Measurements from ENCODE around the gene DHDDS.

The DHDDS gene

DNA sequence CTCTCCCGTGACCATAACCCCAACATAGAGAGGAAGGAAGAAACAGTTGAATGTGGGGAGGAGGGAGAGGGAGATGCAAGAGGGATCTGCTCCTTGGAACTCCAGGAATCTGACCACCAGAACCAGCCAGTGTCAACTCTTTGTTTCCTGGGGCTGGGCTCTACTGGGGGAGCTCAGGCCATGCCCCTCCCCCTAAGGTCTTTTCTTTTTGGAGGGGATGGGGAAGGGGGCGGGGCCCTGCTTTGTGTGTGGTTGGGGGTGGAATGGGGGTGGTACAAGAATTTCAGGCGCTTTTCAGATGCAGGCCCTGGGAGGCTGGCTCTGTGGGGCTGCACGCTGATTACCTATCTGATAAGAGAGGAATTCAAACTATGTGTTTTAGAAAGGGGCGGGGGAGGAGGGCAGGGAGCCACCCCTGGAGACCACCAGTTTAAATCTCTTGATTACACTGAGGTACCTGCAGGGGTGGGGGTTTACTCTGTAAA, 13.2 kb upstream of the DHDDS start:
- TF ChIP-seq, protein P1, sequence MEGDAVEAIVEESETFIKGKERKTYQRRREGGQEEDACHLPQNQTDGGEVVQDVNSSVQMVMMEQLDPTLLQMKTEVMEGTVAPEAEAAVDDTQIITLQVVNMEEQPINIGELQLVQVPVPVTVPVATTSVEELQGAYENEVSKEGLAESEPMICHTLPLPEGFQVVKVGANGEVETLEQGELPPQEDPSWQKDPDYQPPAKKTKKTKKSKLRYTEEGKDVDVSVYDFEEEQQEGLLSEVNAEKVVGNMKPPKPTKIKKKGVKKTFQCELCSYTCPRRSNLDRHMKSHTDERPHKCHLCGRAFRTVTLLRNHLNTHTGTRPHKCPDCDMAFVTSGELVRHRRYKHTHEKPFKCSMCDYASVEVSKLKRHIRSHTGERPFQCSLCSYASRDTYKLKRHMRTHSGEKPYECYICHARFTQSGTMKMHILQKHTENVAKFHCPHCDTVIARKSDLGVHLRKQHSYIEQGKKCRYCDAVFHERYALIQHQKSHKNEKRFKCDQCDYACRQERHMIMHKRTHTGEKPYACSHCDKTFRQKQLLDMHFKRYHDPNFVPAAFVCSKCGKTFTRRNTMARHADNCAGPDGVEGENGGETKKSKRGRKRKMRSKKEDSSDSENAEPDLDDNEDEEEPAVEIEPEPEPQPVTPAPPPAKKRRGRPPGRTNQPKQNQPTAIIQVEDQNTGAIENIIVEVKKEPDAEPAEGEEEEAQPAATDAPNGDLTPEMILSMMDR (conservative IDR thresholded peaks at IDR 0.05; ENCODE audit: low read depth, low read length), result no peak
- H3K4me3 ChIP-seq (ENCODE audit: low read depth, low read length), result no peak overlapping the region
- peak; percentile 16 for DNase-seq (ENCODE audit: low read depth)

GRCh38 chr1:26419494-26419893, 12.6 kb upstream of the DHDDS start:
- H3K4me3 ChIP-seq (ENCODE audit: low read depth, low read length), result no peak overlapping the region
- TF ChIP-seq, protein P1 (conservative IDR thresholded peaks at IDR 0.05; ENCODE audit: low read depth, low read length), result no peak
- DNase-seq (ENCODE audit: low read depth), result no peak

- TF ChIP-seq, protein P1 (conservative IDR thresholded peaks at IDR 0.05; ENCODE audit: low read depth, low read length), result no peak
- DNase-seq (ENCODE audit: low read depth), result no peak
- H3K4me3 ChIP-seq (ENCODE audit: low read depth, low read length), result no peak overlapping the region
Observed at GRCh38 chr1:26429721-26430120, 2.4 kb upstream of the DHDDS start.

DNA sequence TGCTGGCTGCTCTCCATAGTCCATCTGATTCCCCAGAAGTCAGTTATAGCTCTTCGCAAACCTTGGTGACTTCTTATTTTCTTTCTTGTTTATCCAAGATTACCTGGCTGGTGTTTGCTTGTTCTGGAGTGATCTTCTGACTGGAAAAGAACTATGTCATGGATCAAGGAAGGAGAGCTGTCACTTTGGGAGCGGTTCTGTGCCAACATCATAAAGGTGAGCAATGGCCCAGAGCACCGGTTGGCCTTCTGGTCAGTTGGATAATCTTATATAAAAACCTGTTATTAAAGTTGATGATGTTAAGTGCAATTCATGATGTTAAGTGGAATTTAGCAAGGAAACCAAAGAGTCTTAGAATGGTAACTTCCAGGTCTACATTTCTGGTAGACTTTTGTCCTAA, 672 bp downstream of the DHDDS start:
- TF ChIP-seq, protein P1 (conservative IDR thresholded peaks at IDR 0.05; ENCODE audit: low read depth, low read length), result no peak
- no peak for DNase-seq (ENCODE audit: low read depth)
- H3K4me3 ChIP-seq (ENCODE audit: low read depth, low read length), result peak overlapping the region; percentile 87

DNA sequence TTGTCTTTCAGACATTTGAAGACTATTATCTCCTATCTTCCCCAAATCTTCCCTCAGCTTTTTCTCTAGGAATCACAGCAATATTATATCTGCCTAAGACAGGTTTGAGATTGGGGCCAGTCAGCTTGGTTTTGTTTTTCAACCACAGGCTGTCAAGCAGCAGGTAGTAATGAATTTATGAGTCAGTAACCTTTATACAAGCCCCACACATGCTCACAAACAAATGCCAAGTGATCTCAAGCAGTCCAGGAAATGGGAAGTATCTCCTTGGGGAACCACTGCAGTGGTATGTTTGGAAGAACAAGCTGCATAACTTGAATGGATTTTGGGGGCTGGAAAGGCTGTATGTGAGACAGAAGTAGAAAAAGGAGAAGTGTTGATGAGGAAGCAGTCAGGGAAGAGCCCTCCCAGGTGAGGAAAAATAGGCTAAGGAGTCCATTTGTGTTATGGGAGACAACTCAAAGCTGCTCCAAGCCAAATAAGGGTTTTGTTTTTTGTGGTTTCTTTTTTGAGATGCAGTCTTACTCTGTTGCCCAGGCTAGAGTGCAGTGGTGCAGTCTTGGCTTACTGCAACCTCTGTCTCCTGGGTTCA, 2.1 kb downstream of the DHDDS start:
- no peak overlapping the region for H3K4me3 ChIP-seq (ENCODE audit: low read depth, low read length)
- DNase-seq (ENCODE audit: low read depth), result peak; percentile 7
- TF ChIP-seq, protein P1 (conservative IDR thresholded peaks at IDR 0.05; ENCODE audit: low read depth, low read length), result no peak

DNA sequence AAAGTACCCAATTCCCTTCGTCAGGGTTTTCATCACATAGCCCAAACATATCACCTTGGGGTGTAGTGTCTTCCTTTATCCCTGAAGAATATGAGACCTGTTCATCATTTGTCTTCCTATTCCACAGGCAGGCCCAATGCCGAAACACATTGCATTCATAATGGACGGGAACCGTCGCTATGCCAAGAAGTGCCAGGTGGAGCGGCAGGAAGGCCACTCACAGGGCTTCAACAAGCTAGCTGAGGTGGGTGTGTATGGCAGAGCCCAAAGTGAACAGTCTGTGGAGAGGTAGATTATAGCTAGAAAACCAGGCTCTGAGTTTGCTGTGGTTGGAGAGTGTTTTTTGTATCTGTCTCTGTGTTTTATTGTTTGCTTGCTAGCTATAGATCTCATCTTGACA, 5.9 kb downstream of the DHDDS start:
- no peak overlapping the region for H3K4me3 ChIP-seq (ENCODE audit: low read depth, low read length)
- TF ChIP-seq, protein P1 (conservative IDR thresholded peaks at IDR 0.05; ENCODE audit: low read depth, low read length), result no peak
- DNase-seq (ENCODE audit: low read depth), result no peak

DNA sequence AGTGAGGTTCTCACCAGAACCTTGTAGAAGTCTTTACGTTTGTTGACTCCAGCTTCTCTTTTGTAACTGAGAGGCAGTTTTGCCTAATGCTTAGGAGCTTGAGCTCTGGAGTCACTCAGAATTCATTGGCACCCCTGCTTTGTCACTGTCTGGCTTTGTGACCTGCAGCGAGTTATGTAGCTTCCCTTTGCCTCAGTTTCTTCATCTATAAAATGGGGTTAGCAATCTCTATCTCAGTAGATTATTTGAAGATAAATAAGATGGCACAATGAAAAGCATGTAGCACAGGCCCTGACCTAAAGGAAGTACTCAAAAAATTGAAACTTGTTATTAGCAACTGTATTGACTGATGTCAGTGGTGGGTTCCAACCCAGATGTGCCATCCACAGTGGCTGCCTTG, 8.1 kb downstream of the DHDDS start:
- TF ChIP-seq, protein P1 (conservative IDR thresholded peaks at IDR 0.05; ENCODE audit: low read depth, low read length), result no peak
- H3K4me3 ChIP-seq (ENCODE audit: low read depth, low read length), result no peak overlapping the region
- DNase-seq (ENCODE audit: low read depth), result no peak
